ENCODE measurements around the gene FBLN5.

Gene FBLN5

DNA sequence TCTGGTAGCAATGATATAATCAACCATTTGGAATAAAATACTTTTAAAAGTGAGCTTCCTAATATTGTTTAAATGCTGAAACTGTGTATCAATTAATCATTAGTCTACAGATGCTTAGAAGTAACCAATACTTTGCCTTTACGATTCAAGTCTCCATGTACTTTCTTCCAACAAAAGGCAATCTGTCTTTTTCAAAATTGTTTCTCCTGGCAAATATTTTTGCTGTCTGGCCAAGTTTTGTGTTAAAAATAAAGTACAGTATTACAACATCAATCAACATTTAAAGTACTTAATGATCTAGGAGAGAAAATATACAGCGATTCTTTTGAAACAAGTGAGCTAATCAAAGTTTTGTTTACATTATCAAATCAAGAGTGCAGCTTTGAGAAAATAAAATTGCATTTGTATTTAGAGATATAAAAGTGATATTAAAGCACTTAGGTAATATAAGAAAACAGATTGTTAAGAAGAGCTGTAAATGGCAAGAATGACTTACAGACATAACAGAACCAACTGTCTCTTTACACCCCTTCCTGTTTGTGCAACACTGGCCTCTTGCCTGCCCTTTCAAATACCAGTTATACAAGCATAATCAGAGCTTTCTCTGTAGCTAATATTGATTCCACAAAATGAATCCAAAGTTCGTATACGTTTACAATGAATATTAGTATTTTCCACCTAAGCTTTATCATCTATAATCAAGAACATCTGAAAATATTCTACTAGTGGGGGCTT, 38.2 kb upstream of the FBLN5 start:
- H3K79me2 ChIP-seq (ENCODE audit: low read length), result peaks cover 6% of the 10 kb centered on the region
- peaks cover 10% of the 10 kb centered on the region for H3K4me1 ChIP-seq (ENCODE audit: low read length)
- no peak overlapping the region for H3K4me3 ChIP-seq (ENCODE audit: low read length)
- TF ChIP-seq EZH2phosphoT487 (IDR thresholded peaks at IDR 0.05; ENCODE audit: low read depth) (no peak), CTCF (IDR thresholded peaks at IDR 0.05; ENCODE audit: low read depth, low read length) (no peak)
- peaks cover 55% of the 10 kb centered on the region for H3K36me3 ChIP-seq (replicated peaks; ENCODE audit: low read depth, low read length)
- no peaks in the 10 kb centered on the region for H4K20me1 ChIP-seq (ENCODE audit: insufficient read depth, low read length)
- no peak overlapping the region for H2AFZ ChIP-seq (ENCODE audit: low read depth, low read length)
- no peaks in the 10 kb centered on the region for H3K9me3 ChIP-seq (ENCODE audit: insufficient read depth, low read length)
- H3K27me3 ChIP-seq (ENCODE audit: low read depth, low read length), result no peaks in the 10 kb centered on the region
- H3K27ac ChIP-seq (ENCODE audit: low read length), result no peak overlapping the region
- no peak overlapping the region for H3K9ac ChIP-seq (ENCODE audit: low read length)
- no peak overlapping the region for H3K4me2 ChIP-seq (ENCODE audit: low read length)

DNA sequence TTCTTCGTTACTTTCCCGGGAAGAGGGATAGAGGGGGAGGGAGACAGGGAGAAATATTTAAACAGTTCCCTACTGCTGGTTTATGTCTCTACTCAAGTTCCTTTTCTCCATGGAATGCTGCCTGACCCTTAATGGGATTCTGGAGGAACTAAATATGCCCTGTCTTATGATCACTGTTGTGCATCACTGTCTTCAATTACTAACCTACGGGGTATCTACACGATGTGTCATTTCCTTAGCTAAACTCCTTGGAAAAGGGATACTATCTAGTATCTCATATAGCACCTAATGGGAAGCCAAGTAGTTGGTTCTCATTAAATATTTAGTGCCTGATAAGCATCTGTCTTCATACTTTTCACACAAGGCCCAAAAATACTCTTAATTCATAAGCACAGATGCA, 37.5 kb upstream of the FBLN5 start:
- H3K4me2 ChIP-seq (ENCODE audit: low read length), result no peak overlapping the region
- H4K20me1 ChIP-seq (ENCODE audit: insufficient read depth, low read length), result no peaks in the 10 kb centered on the region
- no peak overlapping the region for H2AFZ ChIP-seq (ENCODE audit: low read depth, low read length)
- peaks cover 14% of the 10 kb centered on the region for H3K4me1 ChIP-seq (ENCODE audit: low read length)
- no peak overlapping the region for H3K9ac ChIP-seq (ENCODE audit: low read length)
- H3K27me3 ChIP-seq (ENCODE audit: low read depth, low read length), result no peaks in the 10 kb centered on the region
- H3K9me3 ChIP-seq (ENCODE audit: insufficient read depth, low read length), result no peaks in the 10 kb centered on the region
- H3K79me2 ChIP-seq (ENCODE audit: low read length), result peaks cover 6% of the 10 kb centered on the region
- peaks cover 52% of the 10 kb centered on the region for H3K36me3 ChIP-seq (replicated peaks; ENCODE audit: low read depth, low read length)
- H3K4me3 ChIP-seq (ENCODE audit: low read length), result no peak overlapping the region
- H3K27ac ChIP-seq (ENCODE audit: low read length), result no peak overlapping the region
- no peak for TF ChIP-seq EZH2phosphoT487 (IDR thresholded peaks at IDR 0.05; ENCODE audit: low read depth)
- TF ChIP-seq CTCF (IDR thresholded peaks at IDR 0.05; ENCODE audit: low read depth, low read length), result no peak

DNA sequence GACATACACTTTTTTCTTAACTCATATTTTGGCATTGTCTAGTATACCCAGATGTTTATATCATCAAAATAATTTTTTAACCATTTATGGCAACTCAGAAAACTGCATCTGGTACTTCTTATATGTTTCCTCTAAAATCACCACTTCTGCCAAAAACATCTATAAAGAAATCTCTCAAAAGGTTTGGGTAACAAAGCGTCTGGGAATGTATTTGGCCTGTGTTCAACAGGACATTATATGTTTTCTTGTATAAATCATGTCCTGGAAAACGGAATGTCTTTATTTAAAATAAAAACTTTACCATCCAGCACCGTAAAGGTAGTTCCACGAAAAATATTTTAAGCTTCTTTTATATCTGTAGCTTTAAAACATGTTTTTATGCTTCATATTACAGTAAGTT, 36.1 kb upstream of the FBLN5 start:
- no peak overlapping the region for H3K27ac ChIP-seq (ENCODE audit: low read length)
- H3K9me3 ChIP-seq (ENCODE audit: insufficient read depth, low read length), result no peaks in the 10 kb centered on the region
- H4K20me1 ChIP-seq (ENCODE audit: insufficient read depth, low read length), result no peaks in the 10 kb centered on the region
- H3K9ac ChIP-seq (ENCODE audit: low read length), result no peak overlapping the region
- TF ChIP-seq CTCF (IDR thresholded peaks at IDR 0.05; ENCODE audit: low read depth, low read length) (no peak), EZH2phosphoT487 (IDR thresholded peaks at IDR 0.05; ENCODE audit: low read depth) (no peak)
- H3K79me2 ChIP-seq (ENCODE audit: low read length), result peaks cover 18% of the 10 kb centered on the region
- H3K4me1 ChIP-seq (ENCODE audit: low read length), result peaks cover 28% of the 10 kb centered on the region
- peaks cover 41% of the 10 kb centered on the region for H3K36me3 ChIP-seq (replicated peaks; ENCODE audit: low read depth, low read length)
- no peak overlapping the region for H3K4me2 ChIP-seq (ENCODE audit: low read length)
- no peak overlapping the region for H2AFZ ChIP-seq (ENCODE audit: low read depth, low read length)
- no peaks in the 10 kb centered on the region for H3K27me3 ChIP-seq (ENCODE audit: low read depth, low read length)
- H3K4me3 ChIP-seq (ENCODE audit: low read length), result no peak overlapping the region

- no peaks in the 10 kb centered on the region for H3K27me3 ChIP-seq (ENCODE audit: low read depth, low read length)
- H3K79me2 ChIP-seq (ENCODE audit: low read length), result peaks cover 19% of the 10 kb centered on the region
- H3K9me3 ChIP-seq (ENCODE audit: insufficient read depth, low read length), result no peaks in the 10 kb centered on the region
- TF ChIP-seq CTCF (IDR thresholded peaks at IDR 0.05; ENCODE audit: low read depth, low read length) (no peak), EZH2phosphoT487 (IDR thresholded peaks at IDR 0.05; ENCODE audit: low read depth) (no peak)
- peak overlapping the region; percentile 45 for H3K4me3 ChIP-seq (ENCODE audit: low read length)
- H3K4me2 ChIP-seq (ENCODE audit: low read length), result peak overlapping the region; percentile 72
- peak overlapping the region; percentile 43 for H3K9ac ChIP-seq (ENCODE audit: low read length)
- peaks cover 38% of the 10 kb centered on the region for H3K36me3 ChIP-seq (replicated peaks; ENCODE audit: low read depth, low read length)
- peaks cover 28% of the 10 kb centered on the region for H3K4me1 ChIP-seq (ENCODE audit: low read length)
- no peaks in the 10 kb centered on the region for H4K20me1 ChIP-seq (ENCODE audit: insufficient read depth, low read length)
- H3K27ac ChIP-seq (ENCODE audit: low read length), result peak overlapping the region; percentile 88
- H2AFZ ChIP-seq (ENCODE audit: low read depth, low read length), result no peak overlapping the region
These were observed 32.7 kb upstream of the FBLN5 start for GRCh38 chr14:91980157-91980556.
